Measurements from ENCODE around the gene SYT6.

DNA sequence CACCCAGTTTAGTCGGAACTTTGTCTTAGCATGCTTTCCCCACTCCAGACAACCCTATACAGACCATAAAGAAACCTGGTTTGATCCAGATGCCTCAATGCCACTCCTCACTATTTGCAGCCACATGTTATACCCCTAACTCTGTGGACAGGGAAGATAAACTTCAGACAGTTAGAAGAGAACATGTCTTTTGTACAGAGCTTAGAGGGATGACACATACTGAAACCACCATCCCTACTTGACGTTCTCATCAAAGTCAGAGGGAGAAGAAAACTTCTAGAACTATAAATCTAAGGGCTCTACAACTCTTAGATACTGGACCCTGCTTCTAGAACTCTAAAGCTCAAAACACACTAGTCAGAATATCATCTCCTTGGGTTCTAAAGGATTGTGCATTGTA, 3.7 kb downstream of the SYT6 start:
- no peak for TF ChIP-seq CTCF (IDR thresholded peaks at IDR 0.05)
- TF ChIP-seq POLR2A (IDR thresholded peaks at IDR 0.05): no peak
